K562 (cell line): ENCODE data around the gene ICA1L. TPM values are rescaled to one million over a fixed set of nuclear protein-coding genes. Genes with fewer than 3 reads are reported as not detected.
"Not testable (repeated sequence)": the region's sequence is repeated elsewhere in the genome, so short reads cannot be mapped to it uniquely, and the experiment has no call there.

Source experiments
- ATAC-seq: fragments of 200-7000 bp; cut with Tn5 transposase; 3 replicates; pipeline ENCODE4 v1.9.1; 2020; ENCODE audit warnings: moderate library complexity
- BruUV-seq: library from RNA; stranded (reverse); fragments of 400-500 nt; replicated peaks from 2 replicates; lab custom pipeline; 2021; lab: Mats Ljungman, UMichigan
- CTCF ChIA-PET: fragments of 300-600 bp; formaldehyde crosslinking; extraction: SDS; loops from one replicate; lab custom pipeline; 2021; ENCODE audit warnings: low intra/inter-chr PET ratio; lab: Yijun Ruan, JAX
- POLR2A ChIA-PET: fragments of 300-600, 350-650 bp; sonication (Branson Sonifier 250); formaldehyde crosslinking; extraction: SDS; loops from one replicate; lab custom pipeline; 2021; ENCODE audit warnings: antibody characterized with exemption, inconsistent platforms; lab: Yijun Ruan, JAX
- DNase-seq, 4 experiments: peaks; one replicate each; pipeline versions ENCODE4 v3.0.0 to v3.0.0-alpha.2; 2011 to 2018; ENCODE audit warnings: low spot score in 3 of 4, mixed read lengths in 3 of 4; ENCODE audit errors: extremely low read depth in 1 of 4
- FAIRE-seq: peaks from 2 replicates; lab custom pipeline; 2011; peaks lifted over from hg19 to GRCh38; lab: Jason Lieb, UNC
- H2AFZ ChIP-seq: 2 replicates; pipeline ENCODE4 v1.6.0; 2011; ENCODE audit warnings: low read depth, low read length, control low read depth, inconsistent platforms
- H3K27ac ChIP-seq: fragments of 200-600 bp; 3 replicates; pipeline ENCODE4 v1.8.0; 2011; ENCODE audit warnings: low read depth, mild to moderate bottlenecking, control low read depth, inconsistent platforms, low read length, moderate library complexity, mixed read lengths; ENCODE audit errors: extremely low read depth
- H3K27me3 ChIP-seq, 2 experiments: fragments of 300-600 bp in 1 of 2; 2 replicates in 1 of 2; 3 replicates in 1 of 2; pipeline versions ENCODE4 v1.6.0 to v1.8.0; 2011; ENCODE audit warnings: inconsistent platforms in 2 of 2, low read length in 2 of 2, mild to moderate bottlenecking in 1 of 2, mixed read lengths in 1 of 2, moderate library complexity in 1 of 2; ENCODE audit not compliant: control insufficient read depth in 2 of 2, insufficient read depth in 2 of 2
- H3K36me3 ChIP-seq: fragments of 300-600 bp; 3 replicates; pipeline ENCODE4 v1.8.0; 2011; ENCODE audit warnings: mild to moderate bottlenecking, low read length, inconsistent platforms; ENCODE audit not compliant: control insufficient read depth, insufficient read depth
- H3K4me1 ChIP-seq, 2 experiments: fragments of 200-600 bp in 1 of 2; replicated peaks in 1 of 2; 2 replicates in 1 of 2; 3 replicates in 1 of 2; pipeline versions ENCODE4 v1.5.1 to v1.8.0; 2011; ENCODE audit warnings: inconsistent platforms in 2 of 2, low read length in 2 of 2, mild to moderate bottlenecking in 1 of 2, mixed read lengths in 1 of 2, moderate library complexity in 1 of 2; ENCODE audit not compliant: control insufficient read depth in 2 of 2, insufficient read depth in 2 of 2
- H3K4me2 ChIP-seq: 2 replicates; pipeline ENCODE4 v1.6.1; 2011; ENCODE audit warnings: low read length, control low read depth, inconsistent platforms, mixed read lengths; ENCODE audit not compliant: insufficient read depth
- H3K4me3 ChIP-seq: fragments of 200-600 bp; sonication (generic), shearing (Covaris generic); 2 replicates; pipeline ENCODE4 v1.5.1; 2016; ENCODE audit warnings: control low read depth, inconsistent platforms
- H3K79me2 ChIP-seq: fragments of 200-600 bp; 3 replicates; pipeline ENCODE4 v1.8.0; 2011; ENCODE audit warnings: low read length, inconsistent platforms; ENCODE audit not compliant: control insufficient read depth, insufficient read depth
- H3K9ac ChIP-seq, 2 experiments: 2 replicates each; pipeline versions ENCODE4 v1.6.0 to v1.6.1; 2011; ENCODE audit warnings: low read depth in 2 of 2, low read length in 2 of 2, control low read depth in 1 of 2, inconsistent platforms in 1 of 2, mild to moderate bottlenecking in 1 of 2, mixed read lengths in 1 of 2; ENCODE audit not compliant: insufficient read depth in 1 of 2
- H3K9me1 ChIP-seq: one replicate; pipeline ENCODE4 v1.6.0; 2011; ENCODE audit warnings: inconsistent platforms, mild to moderate bottlenecking, low read length, moderate library complexity; ENCODE audit not compliant: control insufficient read depth, insufficient read depth
- H3K9me3 ChIP-seq: replicated peaks from 2 replicates; pipeline ENCODE4 v1.5.1; 2011; ENCODE audit warnings: low read depth, low read length, inconsistent platforms; ENCODE audit not compliant: control insufficient read depth, insufficient read depth
- H4K20me1 ChIP-seq: replicated peaks from 2 replicates; pipeline ENCODE4 v1.6.1; 2011; ENCODE audit warnings: low read length, inconsistent platforms, mixed read lengths; ENCODE audit not compliant: control insufficient read depth, insufficient read depth
- ADNP ChIP-seq: fragments of 200-800 bp; sonication (Bioruptor generic); IDR thresholded peaks from 2 replicates; pipeline ENCODE4 v1.6.1; 2016; ENCODE audit warnings: missing genetic modification characterization, missing compliant biosample characterization
- CEBPB ChIP-seq: fragments of 450-650 bp; IDR thresholded peaks from 2 replicates; pipeline ENCODE4 v1.6.1; 2016; ENCODE audit warnings: missing genetic modification characterization, missing compliant biosample characterization
- CEBPG ChIP-seq, 3 experiments: fragments of 200-800 bp in 1 of 3; sonication (Bioruptor generic) in 1 of 3; sonication (generic) in 1 of 3; formaldehyde crosslinking in 1 of 3; IDR thresholded peaks in 2 of 3; conservative IDR thresholded peaks in 1 of 3; 2 replicates each; pipeline versions ENCODE4 v1.6.1 to v1.8.0; 2016 to 2022; ENCODE audit warnings: missing compliant biosample characterization in 2 of 3, missing genetic modification characterization in 2 of 3, mild to moderate bottlenecking in 1 of 3, missing genetic modification reagents in 1 of 3
- EGR1 ChIP-seq: fragments of 450-650 bp; conservative IDR thresholded peaks from 2 replicates; pipeline ENCODE4 v1.6.1; 2017; ENCODE audit warnings: mild to moderate bottlenecking
- FOXA1 ChIP-seq: fragments of 450-650 bp; IDR thresholded peaks from 2 replicates; pipeline ENCODE4 v1.6.1; 2016; ENCODE audit warnings: mild to moderate bottlenecking, borderline replicate concordance
- HNRNPK ChIP-seq: fragments of 200-400 bp; formaldehyde crosslinking; IDR thresholded peaks from one replicate; pipeline ENCODE4 v1.6.1; 2018; ENCODE audit warnings: mild to moderate bottlenecking, low read depth, low read length; ENCODE audit not compliant: poor library complexity, severe bottlenecking
- NCOA2 ChIP-seq, 2 experiments: fragments of 450-650 bp; IDR thresholded peaks; 2 replicates each; pipeline ENCODE4 v1.6.1; 2018; ENCODE audit warnings: mild to moderate bottlenecking in 2 of 2, moderate library complexity in 1 of 2; ENCODE audit not compliant: partially characterized antibody in 2 of 2
- ZNF830 ChIP-seq: fragments of 250-450 bp; sonication (Bioruptor Pico); IDR thresholded peaks from 2 replicates; pipeline ENCODE4 v1.5.0; 2021; ENCODE audit warnings: mild to moderate bottlenecking
- WGBS: fragments of 100-300 bp; shearing (Covaris generic); methylation state at CpG from one replicate; pipeline ENCODE4 v1.1.6; 2016; ENCODE audit warnings: low coverage, mixed read lengths; ENCODE audit not compliant: insufficient coverage; ENCODE audit errors: missing lambda C conversion rate; 5-methylcytosine and 5-hydroxymethylcytosine counted together
- in situ Hi-C: fragments of 300-500 bp; cut with MboI; formaldehyde crosslinking; loops from 4 replicates; pipeline ENCODE4 v1.15.0; 2018; ENCODE audit warnings: inconsistent platforms, mixed read lengths
- intact Hi-C: fragments of 100-400 bp; cut with micrococcal nuclease; formaldehyde crosslinking; loops from 2 replicates; pipeline ENCODE4 v1.14.2; 2022
- polyA plus RNA-seq, 8 experiments: library from polyadenylated mRNA; depleted of rRNA in 4 of 8; stranded (reverse) in 5 of 8; unstranded in 3 of 8; fragments of >200 nt; fragmentation: Nextera tagmentation in 2 of 8; fragmentation: Illumina TruSeq in 1 of 8; extraction: Ambion mirVana in 2 of 8; extraction: Trizol in 1 of 8; gene quantifications; 2 replicates each; pipeline versions ENCODE4 v1.2.1 to v1.2.3, GENCODE V29; 2011 to 2014; ENCODE audit warnings: inconsistent platforms in 1 of 8, missing spikeins in 1 of 8
- total RNA-seq, 7 experiments: library from RNA; depleted of rRNA in 6 of 7; stranded (reverse); fragments of >200 nt in 6 of 7; fragmentation: Illumina TruSeq in 2 of 7; extraction: Trizol in 2 of 7; gene quantifications; 2 replicates each; pipeline versions ENCODE4 v1.2.1 to v1.2.3, GENCODE V29; 2011 to 2021; ENCODE audit warnings: low replicate concordance in 1 of 7

The ICA1L gene
- total and polyA plus RNA-seq, 9 of the 15 experiments (the other 6 are each of a cell fraction or from before 2014, with no cell fraction given): 0.57 to 1.7 (median 1.1) TPM

GRCh38 chr2:202910250-202910649 is 38.7 kb upstream of the ICA1L start:
- DNase-seq: peak in 1 of 4 experiments; percentile 21
- H3K9me3 ChIP-seq, ATAC-seq, CTCF ChIA-PET, H3K9me1 ChIP-seq, POLR2A ChIA-PET, in situ Hi-C loops, H3K4me1 ChIP-seq, H3K27me3 ChIP-seq, H2AFZ ChIP-seq, FAIRE-seq, BruUV-seq, H4K20me1 ChIP-seq: not testable (repeated sequence)
- 4% methylated on average over 4 of the region's 5 CpGs for WGBS
- H3K4me2 ChIP-seq: peak overlapping the region; percentile 98
- H3K79me2 ChIP-seq: peaks cover 70% of the 10 kb centered on the region
- peak overlapping the region; percentile 93 for H3K27ac ChIP-seq
- intact Hi-C loops: loop anchor here (2.0 to 5.0 kb wide), 2 partner anchors 57 to 105 kb away; partner anchors contain the start of gene NBEAL1
- TF ChIP-seq ADNP: peak; percentile 44; the same call in 1 of the 2 replicates
- 0 out of 2 replicates have a peak, but pooled peaks have one; percentile 13 for TF ChIP-seq EGR1
- H3K4me3 ChIP-seq: peak overlapping the region; percentile 69
- peaks cover 34% of the 10 kb centered on the region; the same call in 2 of the 3 replicates for H3K36me3 ChIP-seq
- H3K9ac ChIP-seq: peak overlapping the region; percentile 85 to 95; a peak in 3 of 4 replicates

DNA sequence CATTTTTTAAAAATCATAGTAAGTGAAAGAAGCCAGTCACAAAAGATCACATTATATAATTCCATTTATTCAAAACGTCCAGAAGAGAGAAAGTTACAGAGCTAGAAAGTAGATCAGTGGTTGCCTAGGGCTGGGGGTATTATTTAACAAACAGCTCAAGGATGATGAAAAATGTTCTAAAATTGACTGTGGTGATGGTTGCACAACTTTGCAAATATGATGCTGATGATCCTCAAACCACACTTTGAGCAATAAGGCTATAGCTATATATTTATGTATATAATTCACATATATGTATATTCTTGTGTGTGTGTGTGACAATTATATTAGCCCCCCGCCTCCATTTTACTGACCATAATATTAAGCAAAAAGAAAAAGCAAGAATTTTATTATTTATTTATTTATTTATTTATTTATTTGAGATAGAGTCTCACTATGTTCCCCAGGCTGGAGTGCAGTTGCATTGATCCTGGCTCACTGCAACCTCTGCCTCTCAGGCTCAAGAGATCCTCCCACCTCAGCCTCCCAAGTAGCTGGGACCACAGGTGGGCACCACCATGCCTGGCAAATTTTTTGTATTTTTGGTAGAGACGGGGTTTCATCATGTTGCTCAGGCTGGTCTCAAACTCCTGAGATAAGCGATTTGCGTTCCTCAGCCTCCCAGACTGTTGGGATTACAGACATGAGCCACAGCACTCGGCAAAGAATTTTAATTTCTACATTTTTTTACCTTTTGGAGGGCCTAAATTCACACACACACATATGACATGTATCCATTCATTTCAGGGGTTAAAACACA is 38.0 kb upstream of the ICA1L start:
- H3K4me1 ChIP-seq: peaks cover 0 to 5% of the 10 kb centered on the region in 2 experiments; a peak in 2 of 5 replicates
- no peak overlapping the region for H2AFZ ChIP-seq
- no peaks in the 10 kb centered on the region for H3K9me1 ChIP-seq
- 6% methylated on average over 5 of the region's 6 CpGs for WGBS
- FAIRE-seq (no peak), ATAC-seq (no peak)
- POLR2A ChIA-PET: interaction anchor here (1.4 kb wide), 1 partner anchor 16 kb away, joined by 5 read pairs; no protein-coding TSS in a partner anchor
- in situ Hi-C loops (no loop called here), intact Hi-C loops (loop anchor here (2.0 to 5.0 kb wide), 2 partner anchors 58 to 105 kb away; partner anchors contain the start of gene NBEAL1)
- no peaks in the 10 kb centered on the region for H3K27me3 ChIP-seq
- peak overlapping the region; percentile 85 to 95; a peak in 3 of 4 replicates for H3K9ac ChIP-seq
- BruUV-seq: no TSS peak
- H3K4me3 ChIP-seq: peak overlapping the region; percentile 69
- peaks cover 77% of the 10 kb centered on the region for H3K79me2 ChIP-seq
- peak overlapping the region; percentile 98 for H3K4me2 ChIP-seq
- peak; percentile 57; the same call in 1 of the 2 replicates for TF ChIP-seq CEBPB (tag)
- no peak for TF ChIP-seq FOXA1
- no peak for TF ChIP-seq NCOA2 (IDR thresholded peaks at IDR 0.05; ENCODE audit: partially characterized antibody in 2 of 2)
- TF ChIP-seq HNRNPK: no peak
- TF ChIP-seq CEBPG (CRISPR knock-in tag; IDR thresholded peaks at IDR 0.05): no peak
- TF ChIP-seq CEBPG (tag; conservative IDR thresholded peaks at IDR 0.05 in 1 of 2, IDR thresholded peaks at IDR 0.05 in 1 of 2): peak; percentile 37 to 42; a peak in 2 of 4 replicates
- TF ChIP-seq ADNP: peak; percentile 72
- no peak for TF ChIP-seq ZNF830 (CRISPR knock-in tag)
- TF ChIP-seq, all 486 proteins: peak for 3
- Histone ChIP-seq H4K20me1 (no peaks in the 10 kb centered on the region), H3K27ac (peak overlapping the region; percentile 93; the same call in 2 of the 3 replicates), H3K9me3 (no peaks in the 10 kb centered on the region), H3K36me3 (peaks cover 36% of the 10 kb centered on the region; the same call in 2 of the 3 replicates)
- CTCF ChIA-PET: no interaction called here
- DNase-seq: peak in 1 of 4 experiments; percentile 5
